Activated T-cell treated with anti-CD3 and anti-CD28 coated beads, Interleukin-2, amount 50 U/mL, for 72 hours (primary cell): ENCODE results near the gene SH2B3. TPM values are rescaled to one million over a fixed set of nuclear protein-coding genes. Genes with fewer than 3 reads are reported as not detected.
"Not testable (repeated sequence)": the region's sequence is repeated elsewhere in the genome, so short reads cannot be mapped to it uniquely, and the experiment has no call there.

Experiments
- ATAC-seq, 2 donors: fragments of 150-1000 bp; cut with Tn5 transposase; replicated peaks in 1 of 2; 2 replicates each; pipeline ENCODE4 v1.10.0; 2021; ENCODE audit warnings: moderate library complexity in 2 of 2, mild to moderate bottlenecking in 1 of 2
- DNase-seq, 2 donors: peaks; one replicate each; pipeline ENCODE4 v3.0.0; 2021 to 2022; ENCODE audit warnings: mixed read lengths in 1 of 2
- H3K27ac Mint-ChIP-seq: one replicate; pipeline ENCODE4 v1.8.0; 2022; ENCODE audit warnings: mild to moderate bottlenecking, moderate library complexity, mixed read lengths
- H3K27me3 Mint-ChIP-seq: one replicate; pipeline ENCODE4 v1.8.0; 2022; ENCODE audit warnings: low read depth, mixed read lengths
- H3K36me3 Mint-ChIP-seq, 2 donors: one replicate each; pipeline ENCODE4 v1.8.0; 2022; ENCODE audit warnings: mixed read lengths in 2 of 2, mild to moderate bottlenecking in 1 of 2; ENCODE audit not compliant: insufficient read depth in 2 of 2
- H3K4me1 Mint-ChIP-seq: one replicate; pipeline ENCODE4 v1.8.0; 2022; ENCODE audit warnings: low read depth, mixed read lengths
- H3K4me3 Mint-ChIP-seq, 2 donors: one replicate each; pipeline ENCODE4 v1.8.0; 2022; ENCODE audit warnings: mild to moderate bottlenecking in 2 of 2, mixed read lengths in 2 of 2, moderate library complexity in 2 of 2
- H3K9me3 Mint-ChIP-seq, 2 donors: one replicate each; pipeline ENCODE4 v1.8.0; 2022; ENCODE audit warnings: mixed read lengths in 2 of 2
- total RNA-seq, 2 donors: library from RNA; stranded (reverse); gene quantifications; one replicate each; pipeline ENCODE4 v1.2.3, GENCODE V29; 2022

Gene SH2B3
- total RNA-seq, 2 donors from 2014 or later, result 33.3 to 37.4 TPM

- H3K4me3 Mint-ChIP-seq, result peak overlapping the region; percentile 71 to 83
- H3K27me3 Mint-ChIP-seq, result no peaks in the 10 kb centered on the region
- DNase-seq (no peak), ATAC-seq (peak; percentile 7 to 18)
- no peak overlapping the region for H3K27ac Mint-ChIP-seq
- H3K4me1 Mint-ChIP-seq, result peaks cover 19% of the 10 kb centered on the region
- no peaks in the 10 kb centered on the region for H3K9me3 Mint-ChIP-seq
- H3K36me3 Mint-ChIP-seq, result no peaks in the 10 kb centered on the region
Observed at GRCh38 chr12:111368291-111368787, 37.4 kb upstream of the SH2B3 start.

DNA sequence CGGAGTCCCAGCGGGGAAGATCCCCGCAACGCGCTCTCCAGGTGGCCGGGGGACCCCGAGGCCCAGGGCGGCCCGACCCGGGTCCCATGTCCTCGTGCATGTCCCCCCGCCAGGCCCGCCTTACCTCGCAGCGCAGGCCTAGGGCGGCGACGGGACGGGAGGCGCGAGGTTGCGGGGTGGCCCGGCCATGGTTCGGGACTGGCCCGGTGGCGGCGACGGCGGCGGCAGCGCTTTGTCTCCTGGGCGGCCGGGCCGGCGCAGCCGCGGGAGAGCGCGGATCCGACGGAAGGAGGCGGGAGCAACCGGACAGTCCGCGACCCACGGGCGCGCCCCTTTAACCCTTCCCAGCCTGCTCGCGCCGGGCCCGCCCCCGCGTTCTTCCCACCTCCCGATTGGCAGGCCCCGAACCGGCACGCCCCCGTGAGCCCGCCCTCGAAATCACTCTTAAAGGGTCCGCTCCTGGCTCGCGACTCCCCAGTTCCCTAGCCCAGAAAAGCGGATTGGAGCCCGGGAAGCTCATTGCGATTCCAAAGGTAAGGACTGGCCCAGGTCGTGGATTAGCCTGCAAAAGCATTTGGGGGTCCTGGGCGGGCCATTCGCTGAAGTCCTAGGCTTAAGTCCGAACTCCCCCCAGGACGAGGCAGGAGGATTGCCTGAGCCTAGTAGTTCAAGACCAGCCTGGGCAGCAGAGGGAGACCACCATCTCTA, 36.8 kb upstream of the SH2B3 start, which contains the start of gene PHETA1:
PHETA1 (minus strand) TSS at position 308 of the 708 bp plus-strand sequence. CDS start 5,668 bp downstream, outside the sequence.
- H3K4me1 Mint-ChIP-seq, result peaks cover 19% of the 10 kb centered on the region
- no peaks in the 10 kb centered on the region for H3K9me3 Mint-ChIP-seq
- H3K4me3 Mint-ChIP-seq, result peak within 1 kb of the TSS; percentile 83 to 86
- ATAC-seq (peak; percentile 96), DNase-seq (peak; percentile 89 to 91)
- no peaks in the 10 kb centered on the region for H3K36me3 Mint-ChIP-seq
- H3K27me3 Mint-ChIP-seq, result no peaks in the 10 kb centered on the region
- no peak within 1 kb of the TSS for H3K27ac Mint-ChIP-seq

- ATAC-seq (no peak), DNase-seq (no peak)
- peaks cover 19% of the 10 kb centered on the region for H3K4me1 Mint-ChIP-seq
- H3K4me3 Mint-ChIP-seq, result peak overlapping the region; percentile 83 to 86
- no peaks in the 10 kb centered on the region for H3K27me3 Mint-ChIP-seq
- H3K27ac Mint-ChIP-seq, result no peak overlapping the region
- H3K36me3 Mint-ChIP-seq, result no peaks in the 10 kb centered on the region
- H3K9me3 Mint-ChIP-seq, result no peaks in the 10 kb centered on the region
Observed at GRCh38 chr12:111369496-111370220, 36.1 kb upstream of the SH2B3 start.

GRCh38 chr12:111373231-111373630, 32.5 kb upstream of the SH2B3 start:
- not testable (repeated sequence) for ATAC-seq, H3K27me3 Mint-ChIP-seq

GRCh38 chr12:111377440-111377839, 28.3 kb upstream of the SH2B3 start:
- no peaks in the 10 kb centered on the region for H3K4me1 Mint-ChIP-seq
- H3K27me3 Mint-ChIP-seq, result peaks cover 14% of the 10 kb centered on the region
- peaks cover 0 to 4% of the 10 kb centered on the region in 2 donors for H3K9me3 Mint-ChIP-seq
- DNase-seq (no peak), ATAC-seq (no peak)
- H3K36me3 Mint-ChIP-seq, result no peaks in the 10 kb centered on the region
- H3K4me3 Mint-ChIP-seq, result no peak overlapping the region
- no peak overlapping the region for H3K27ac Mint-ChIP-seq

More at GRCh38 chr12:111373231-111373630, 32.5 kb upstream of the SH2B3 start:
- H3K4me3 Mint-ChIP-seq, H3K36me3 Mint-ChIP-seq, H3K27ac Mint-ChIP-seq, H3K9me3 Mint-ChIP-seq, DNase-seq, H3K4me1 Mint-ChIP-seq: not testable (repeated sequence)

DNA sequence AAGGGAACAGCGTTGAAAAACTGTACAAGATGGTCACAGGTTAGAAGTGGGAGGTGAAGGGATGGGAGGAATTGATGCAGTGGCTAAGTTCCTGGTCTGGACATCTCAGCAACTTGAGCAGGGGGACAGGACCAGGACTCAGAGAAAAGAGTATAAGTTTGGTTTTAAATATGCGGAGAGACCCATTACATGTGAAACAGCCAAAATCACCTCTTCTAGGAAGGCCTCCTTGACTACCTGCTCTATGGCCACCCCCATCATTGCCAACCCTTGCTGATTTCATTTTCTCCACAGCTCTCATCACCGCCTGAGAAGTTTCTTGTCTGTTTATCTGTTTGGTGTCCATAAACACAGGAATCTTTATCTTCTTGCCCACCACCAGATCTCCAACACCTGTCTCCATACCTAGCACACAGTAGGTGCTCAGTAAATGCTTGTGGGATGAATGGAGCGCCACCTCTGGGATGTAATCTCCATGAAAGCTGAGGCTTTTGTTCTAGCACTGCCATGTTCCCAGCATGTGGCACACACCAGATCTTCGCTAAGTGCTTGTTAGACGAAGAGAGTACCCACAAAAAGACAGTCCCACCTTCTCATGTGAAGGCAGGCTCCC, 25.7 kb upstream of the SH2B3 start:
- no peak for ATAC-seq
- Mint-ChIP-seq H3K36me3 (no peaks in the 10 kb centered on the region), H3K4me1 (no peaks in the 10 kb centered on the region), H3K27ac (no peak overlapping the region), H3K4me3 (no peak overlapping the region), H3K9me3 (peaks cover 0 to 4% of the 10 kb centered on the region in 2 donors), H3K27me3 (peaks cover 14% of the 10 kb centered on the region)
- no peak for DNase-seq

DNA sequence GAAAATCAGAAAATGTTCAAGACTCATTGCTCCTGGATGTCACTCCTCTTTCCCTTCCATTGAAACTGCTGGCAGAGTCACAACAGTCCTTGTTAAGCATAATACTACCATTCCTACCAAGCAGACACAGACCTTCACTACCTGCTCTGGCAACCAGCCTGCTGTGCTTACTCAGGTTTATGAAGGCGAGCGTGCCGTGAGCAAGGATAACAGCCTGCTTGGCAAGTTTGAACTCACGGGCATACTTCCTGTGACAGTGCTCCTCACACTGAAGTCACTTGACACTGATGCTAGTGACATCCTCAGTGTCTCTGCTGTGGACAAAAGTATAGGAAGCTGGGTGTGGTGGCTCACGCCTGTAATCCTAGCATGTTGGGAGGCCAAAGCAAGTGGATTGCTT, 21.1 kb upstream of the SH2B3 start:
- H3K9me3 Mint-ChIP-seq, result no peaks in the 10 kb centered on the region
- no peaks in the 10 kb centered on the region for H3K4me1 Mint-ChIP-seq
- H3K27ac Mint-ChIP-seq, result no peak overlapping the region
- H3K27me3 Mint-ChIP-seq, result peaks cover 6% of the 10 kb centered on the region
- ATAC-seq (no peak), DNase-seq (no peak)
- H3K36me3 Mint-ChIP-seq, result no peaks in the 10 kb centered on the region
- H3K4me3 Mint-ChIP-seq, result no peak overlapping the region

DNA sequence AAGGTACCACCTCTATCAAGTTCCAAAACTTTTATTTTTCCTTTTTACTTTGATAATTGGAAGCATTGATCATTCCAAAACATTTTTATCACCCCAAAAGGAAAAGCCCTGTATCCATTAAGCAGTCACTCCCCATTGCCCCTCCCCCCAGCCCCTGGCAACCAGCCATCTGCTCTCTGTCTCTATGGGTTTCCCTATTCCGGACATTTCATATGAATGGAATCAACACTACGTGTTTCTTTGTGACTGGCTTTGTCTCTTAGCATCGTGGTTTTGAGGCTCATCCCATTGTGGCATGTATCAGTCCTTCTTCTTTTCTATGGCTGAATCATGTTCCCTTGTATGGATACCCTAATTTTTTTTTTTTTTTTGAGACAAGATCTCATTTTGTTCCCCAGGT, 18.8 kb upstream of the SH2B3 start:
- no peaks in the 10 kb centered on the region for H3K4me1 Mint-ChIP-seq
- no peaks in the 10 kb centered on the region for H3K27me3 Mint-ChIP-seq
- H3K27ac Mint-ChIP-seq, result no peak overlapping the region
- DNase-seq (no peak), ATAC-seq (no peak)
- H3K4me3 Mint-ChIP-seq, result no peak overlapping the region
- H3K36me3 Mint-ChIP-seq, result no peaks in the 10 kb centered on the region
- no peaks in the 10 kb centered on the region for H3K9me3 Mint-ChIP-seq

- no peak overlapping the region for H3K4me3 Mint-ChIP-seq
Observed at GRCh38 chr12:111387747-111388323, 17.9 kb upstream of the SH2B3 start.

GRCh38 chr12:111389635-111390034, 16.1 kb upstream of the SH2B3 start:
- no peaks in the 10 kb centered on the region for H3K36me3 Mint-ChIP-seq
- H3K27ac Mint-ChIP-seq, result no peak overlapping the region
- ATAC-seq (no peak), DNase-seq (no peak)
- H3K4me1 Mint-ChIP-seq, result no peaks in the 10 kb centered on the region
- no peaks in the 10 kb centered on the region for H3K27me3 Mint-ChIP-seq
- no peak overlapping the region for H3K4me3 Mint-ChIP-seq
- no peaks in the 10 kb centered on the region for H3K9me3 Mint-ChIP-seq

More at GRCh38 chr12:111387747-111388323, 17.9 kb upstream of the SH2B3 start:
- ATAC-seq (no peak), DNase-seq (no peak)
- no peaks in the 10 kb centered on the region for H3K36me3 Mint-ChIP-seq
- no peak overlapping the region for H3K27ac Mint-ChIP-seq
- no peaks in the 10 kb centered on the region for H3K9me3 Mint-ChIP-seq
- H3K4me1 Mint-ChIP-seq, result no peaks in the 10 kb centered on the region
- no peaks in the 10 kb centered on the region for H3K27me3 Mint-ChIP-seq

GRCh38 chr12:111390910-111391309, 14.8 kb upstream of the SH2B3 start:
- ATAC-seq, result no peak
- H3K4me1 Mint-ChIP-seq, result no peaks in the 10 kb centered on the region
- H3K27me3 Mint-ChIP-seq, result no peaks in the 10 kb centered on the region
- H3K27ac Mint-ChIP-seq, result no peak overlapping the region
- DNase-seq, result no peak
- no peaks in the 10 kb centered on the region for H3K9me3 Mint-ChIP-seq
- no peaks in the 10 kb centered on the region for H3K36me3 Mint-ChIP-seq
- no peak overlapping the region for H3K4me3 Mint-ChIP-seq

GRCh38 chr12:111393700-111394300, 11.9 kb upstream of the SH2B3 start:
- Mint-ChIP-seq H3K36me3 (no peaks in the 10 kb centered on the region), H3K9me3 (no peaks in the 10 kb centered on the region), H3K27me3 (no peaks in the 10 kb centered on the region), H3K4me3 (no peak overlapping the region), H3K27ac (no peak overlapping the region), H3K4me1 (peaks cover 22% of the 10 kb centered on the region)
- no peak for DNase-seq
- ATAC-seq, result no peak
